Smooth muscle cell (in vitro differentiated cells): Measurements from ENCODE around the gene HIRA. TPM values are rescaled to one million over a fixed set of nuclear protein-coding genes. Genes with fewer than 3 reads are reported as not detected.
"Not testable (repeated sequence)": the region's sequence is repeated elsewhere in the genome, so short reads cannot be mapped to it uniquely, and the experiment has no call there.

ENCODE experiments used
- DNase-seq: peaks from one replicate; lab custom pipeline; 2025; ENCODE audit not compliant: unreplicated experiment; lab: John Stamatoyannopoulos, UW
- H2AFZ ChIP-seq: fragments of 200-600 bp; sonication (generic); 2 replicates; pipeline ENCODE4 v1.6.0; 2016; ENCODE audit warnings: antibody characterized with exemption, low read depth, mild to moderate bottlenecking
- H3F3A ChIP-seq: fragments of 200-600 bp; sonication (generic); 2 replicates; pipeline ENCODE4 v1.6.0; 2017; ENCODE audit warnings: antibody characterized with exemption, low read depth
- H3K27ac ChIP-seq: fragments of 200-600 bp; sonication (generic); 2 replicates; pipeline ENCODE4 v1.5.1; 2016; ENCODE audit warnings: low read depth, mild to moderate bottlenecking
- H3K27me3 ChIP-seq: fragments of 200-600 bp; sonication (generic); 2 replicates; pipeline ENCODE4 v1.6.1; 2016; ENCODE audit warnings: low read depth, mild to moderate bottlenecking
- H3K36me3 ChIP-seq: fragments of 200-600 bp; sonication (generic); 2 replicates; pipeline ENCODE4 v1.5.1; 2016; ENCODE audit warnings: low read depth
- H3K4me1 ChIP-seq: fragments of 200-600 bp; sonication (generic); 2 replicates; pipeline ENCODE4 v1.5.1; 2016; ENCODE audit warnings: low read depth
- H3K4me2 ChIP-seq: fragments of 200-600 bp; sonication (generic); 2 replicates; pipeline ENCODE4 v1.6.0; 2016; ENCODE audit warnings: mild to moderate bottlenecking
- H3K4me3 ChIP-seq: fragments of 200-600 bp; sonication (generic); 2 replicates; pipeline ENCODE4 v1.5.1; 2016; ENCODE audit warnings: mild to moderate bottlenecking
- H3K79me2 ChIP-seq: fragments of 200-600 bp; sonication (generic); 2 replicates; pipeline ENCODE4 v1.6.0; 2016; ENCODE audit warnings: low read depth, mild to moderate bottlenecking
- H3K9ac ChIP-seq: fragments of 200-600 bp; sonication (generic); 2 replicates; pipeline ENCODE4 v1.6.0; 2016; ENCODE audit warnings: low read depth
- H3K9me3 ChIP-seq: fragments of 200-600 bp; sonication (generic); replicated peaks from 2 replicates; pipeline ENCODE4 v1.5.1; 2016; ENCODE audit warnings: low read depth
- H4K20me1 ChIP-seq: fragments of 200-600 bp; sonication (generic); 2 replicates; pipeline ENCODE4 v1.6.0; 2016; ENCODE audit warnings: low read depth
- CTCF ChIP-seq: fragments of 200-600 bp; sonication (generic); IDR thresholded peaks from 2 replicates; pipeline ENCODE4 v1.5.1; 2017; ENCODE audit warnings: borderline replicate concordance, mild to moderate bottlenecking, antibody characterized with exemption; ENCODE audit not compliant: insufficient read depth, poor library complexity, severe bottlenecking
- WGBS: methylation state at CpG from one replicate; pipeline ENCODE4 v1.1.7; 2016; ENCODE audit warnings: low lambda C conversion rate; 5-methylcytosine and 5-hydroxymethylcytosine counted together
- polyA plus RNA-seq: library from polyadenylated mRNA; unstranded; fragments of >200 nt; fragmentation: Nextera tagmentation; extraction: Ambion mirVana; gene quantifications from 2 replicates; pipeline ENCODE4 v1.2.1, GENCODE V29; 2016
- total RNA-seq: library from RNA; depleted of rRNA; stranded (reverse); fragments of >200 nt; gene quantifications from 2 replicates; pipeline ENCODE4 v1.2.3, GENCODE V29; 2014

Gene HIRA
- total and polyA plus RNA-seq, 2 experiments from 2014 or later = 7.3 to 8.7 TPM

- no peaks in the 10 kb centered on the region for H4K20me1 ChIP-seq
- no peak overlapping the region for H3K27ac ChIP-seq
- H2AFZ ChIP-seq = no peak overlapping the region
- WGBS = 93% methylated on average over 7 of the region's 7 CpGs
- no peak for TF ChIP-seq CTCF
- H3K27me3 ChIP-seq = no peaks in the 10 kb centered on the region
- peaks cover 18% of the 10 kb centered on the region for H3K9me3 ChIP-seq
- no peak overlapping the region for H3K4me3 ChIP-seq
- no peaks in the 10 kb centered on the region for H3K79me2 ChIP-seq
- no peak overlapping the region for H3K9ac ChIP-seq
- H3K36me3 ChIP-seq = peaks cover 39% of the 10 kb centered on the region
- H3F3A ChIP-seq = no peaks in the 10 kb centered on the region
- no peak overlapping the region for H3K4me2 ChIP-seq
- DNase-seq = no peak
- H3K4me1 ChIP-seq = no peaks in the 10 kb centered on the region
Measured at GRCh38 chr22:19331474-19331873, 100.1 kb downstream of the HIRA start.

GRCh38 chr22:19330865-19331418 is 100.6 kb downstream of the HIRA start:
- no peak overlapping the region for H3K4me3 ChIP-seq
- TF ChIP-seq CTCF = no peak
- no peak overlapping the region for H3K4me2 ChIP-seq
- DNase-seq = no peak
- no peaks in the 10 kb centered on the region for H3K79me2 ChIP-seq
- no peaks in the 10 kb centered on the region for H4K20me1 ChIP-seq
- WGBS = 97% methylated on average over 13 of the region's 13 CpGs
- H3K9ac ChIP-seq = no peak overlapping the region
- no peaks in the 10 kb centered on the region for H3K27me3 ChIP-seq
- no peaks in the 10 kb centered on the region for H3F3A ChIP-seq
- H3K9me3 ChIP-seq = peaks cover 13% of the 10 kb centered on the region
- H3K4me1 ChIP-seq = no peaks in the 10 kb centered on the region
- peaks cover 34% of the 10 kb centered on the region for H3K36me3 ChIP-seq
- no peak overlapping the region for H3K27ac ChIP-seq
- no peak overlapping the region for H2AFZ ChIP-seq

DNA sequence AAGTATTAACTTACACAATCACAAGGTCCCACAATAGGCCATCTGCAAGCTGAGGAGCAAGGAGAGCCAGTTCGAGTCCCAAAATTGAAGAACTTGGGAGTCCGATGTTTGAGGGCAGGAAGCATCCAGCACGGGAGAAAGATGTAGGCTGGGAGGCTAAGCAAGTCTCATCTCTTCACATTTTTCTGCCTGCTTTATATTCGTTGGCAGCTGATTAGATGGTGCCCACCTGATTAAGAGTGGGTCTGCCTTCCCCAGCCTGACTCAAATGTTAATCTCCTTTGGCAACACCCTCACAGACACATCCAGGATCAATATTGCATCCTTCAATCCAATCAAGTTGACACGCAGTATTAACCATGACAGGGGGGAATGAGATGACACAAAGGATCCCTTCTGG is 101.3 kb downstream of the HIRA start:
- H3K27ac ChIP-seq, H3K79me2 ChIP-seq, H4K20me1 ChIP-seq, H3K4me3 ChIP-seq, DNase-seq, H3K4me2 ChIP-seq, H3K9me3 ChIP-seq, H2AFZ ChIP-seq, H3K4me1 ChIP-seq, H3K9ac ChIP-seq, H3F3A ChIP-seq, H3K27me3 ChIP-seq: not testable (repeated sequence)
- peaks cover 26% of the 10 kb centered on the region for H3K36me3 ChIP-seq
- WGBS = 95% methylated on average over 5 of the region's 5 CpGs

DNA sequence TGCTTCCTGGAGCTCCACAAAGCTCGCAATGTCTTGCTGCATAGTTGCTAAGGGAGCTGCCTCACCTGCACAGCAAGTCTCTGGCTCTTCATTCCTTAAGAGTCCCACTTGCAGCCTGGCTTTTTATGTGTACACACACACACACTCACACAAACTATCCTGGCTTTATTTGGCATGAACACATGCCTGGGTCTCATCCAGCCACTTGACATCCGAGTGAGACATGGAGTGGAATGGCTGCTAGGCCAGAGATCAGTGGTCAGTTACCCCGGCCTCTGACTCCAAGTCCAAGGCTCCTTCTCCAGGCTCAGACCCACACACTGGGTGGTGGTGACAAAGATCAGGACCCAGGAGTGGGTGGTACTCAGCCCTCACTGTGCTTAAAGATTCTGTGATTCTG is 102.1 kb downstream of the HIRA start:
- H3K9ac ChIP-seq = no peak overlapping the region
- no peaks in the 10 kb centered on the region for H3K79me2 ChIP-seq
- peaks cover 4% of the 10 kb centered on the region for H3K9me3 ChIP-seq
- H3K4me1 ChIP-seq = no peaks in the 10 kb centered on the region
- H2AFZ ChIP-seq = no peak overlapping the region
- no peak for DNase-seq
- no peaks in the 10 kb centered on the region for H4K20me1 ChIP-seq
- H3K4me3 ChIP-seq = no peak overlapping the region
- WGBS = 97% methylated on average over 3 of the region's 3 CpGs
- H3K27ac ChIP-seq = no peak overlapping the region
- peaks cover 20% of the 10 kb centered on the region for H3K36me3 ChIP-seq
- H3F3A ChIP-seq = no peaks in the 10 kb centered on the region
- H3K27me3 ChIP-seq = no peaks in the 10 kb centered on the region
- no peak for TF ChIP-seq CTCF
- no peak overlapping the region for H3K4me2 ChIP-seq
